ENCODE measurements around the gene C1orf122.

C1orf122 gene

DNA sequence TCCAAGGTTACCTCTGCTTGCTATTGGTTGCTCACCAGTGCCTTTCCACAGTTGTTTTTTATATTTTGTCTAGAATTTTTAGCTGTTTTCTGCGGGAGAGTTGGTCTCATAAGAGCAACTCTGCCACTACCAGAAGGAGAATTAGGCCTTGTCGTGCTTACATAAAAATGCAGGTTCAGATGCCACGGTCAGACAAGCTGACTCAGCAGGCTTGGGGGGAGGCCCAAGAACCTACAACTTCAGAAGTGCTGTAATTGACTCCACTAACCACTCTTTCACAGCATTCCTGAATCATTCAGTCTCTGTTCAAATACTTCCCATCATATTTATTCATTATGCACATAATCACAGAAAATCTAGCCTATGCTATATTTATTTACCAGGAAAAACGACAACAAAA lies 23.5 kb downstream of the C1orf122 start:
- Histone ChIP-seq H3K36me3 (peaks cover 67 to 98% (median 83%) of the 10 kb centered on the region in 3 donors), H3K27me3 (no peaks in the 10 kb centered on the region), H3K4me1 (no peaks in the 10 kb centered on the region), H3K4me3 (no peak overlapping the region), H3K27ac (no peak overlapping the region), H3K9me3 (no peaks in the 10 kb centered on the region)
- intact Hi-C loops (cut with DNase I; ENCODE audit: low total_unique reads): no loop called here
- no peak for TF ChIP-seq CTCF (IDR thresholded peaks at IDR 0.05)
- no peak for DNase-seq

DNA sequence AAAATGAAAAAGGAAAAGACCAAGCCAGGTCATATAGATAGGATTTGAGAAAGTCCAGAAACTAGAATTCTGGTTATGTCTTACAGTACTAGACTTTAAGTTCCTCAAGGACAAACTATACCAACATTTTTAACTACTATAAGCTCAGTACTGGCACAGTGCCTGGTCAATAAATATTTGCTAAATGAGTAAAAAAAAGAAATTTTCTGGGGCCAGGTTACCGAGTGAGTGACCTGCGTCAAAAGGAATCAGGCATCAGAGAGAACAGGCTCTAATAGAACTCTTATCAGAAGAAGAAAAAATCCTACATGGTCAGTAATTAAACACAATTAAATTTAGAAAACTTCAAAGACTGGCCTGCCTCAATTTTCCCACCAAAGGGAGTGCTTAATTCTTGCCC lies 24.2 kb downstream of the C1orf122 start:
- DNase-seq: no peak
- no peaks in the 10 kb centered on the region for H3K27me3 ChIP-seq
- H3K4me3 ChIP-seq: no peak overlapping the region
- H3K9me3 ChIP-seq: no peaks in the 10 kb centered on the region
- no peaks in the 10 kb centered on the region for H3K4me1 ChIP-seq
- no peak overlapping the region for H3K27ac ChIP-seq
- peaks cover 73 to 98% (median 83%) of the 10 kb centered on the region in 3 donors for H3K36me3 ChIP-seq
- no peak for TF ChIP-seq CTCF (IDR thresholded peaks at IDR 0.05)
- intact Hi-C loops (cut with DNase I; ENCODE audit: low total_unique reads): no loop called here

GRCh38 chr1:37836788-37837187 lies 29.2 kb downstream of the C1orf122 start:
- H3K27me3 ChIP-seq: no peaks in the 10 kb centered on the region
- no peaks in the 10 kb centered on the region for H3K9me3 ChIP-seq
- H3K4me3 ChIP-seq: no peak overlapping the region
- DNase-seq: no peak
- intact Hi-C loops (cut with DNase I; ENCODE audit: low total_unique reads): no loop called here
- H3K4me1 ChIP-seq: peaks cover 0 to 4% (median 0%) of the 10 kb centered on the region in 4 donors
- peaks cover 66 to 91% (median 78%) of the 10 kb centered on the region in 3 donors for H3K36me3 ChIP-seq
- no peak for TF ChIP-seq CTCF (IDR thresholded peaks at IDR 0.05)
- no peak overlapping the region for H3K27ac ChIP-seq

DNA sequence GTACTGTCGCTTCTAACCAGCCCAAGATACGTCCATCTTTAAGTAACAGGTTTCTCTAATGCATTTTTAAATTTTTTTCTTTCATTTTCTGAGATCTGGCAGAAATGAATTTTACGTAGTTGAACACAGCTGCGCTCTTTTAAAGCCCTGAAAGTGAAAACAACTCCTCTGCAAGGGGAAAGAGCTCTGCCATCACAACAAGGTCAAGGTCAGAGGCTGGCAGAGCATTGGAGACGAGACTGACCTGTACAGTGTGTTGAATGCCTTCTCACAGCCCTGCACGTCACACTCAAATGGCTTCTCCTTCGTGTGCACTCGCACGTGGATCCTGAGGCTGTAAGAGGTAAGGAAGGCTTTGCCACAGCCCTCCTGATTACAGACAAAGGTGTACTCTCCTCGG lies 32.1 kb downstream of the C1orf122 start:
- Histone ChIP-seq H3K27ac (no peak overlapping the region), H3K36me3 (peaks cover 37 to 62% (median 49%) of the 10 kb centered on the region in 3 donors), H3K4me1 (peaks cover 0 to 4% (median 0%) of the 10 kb centered on the region in 4 donors), H3K4me3 (no peak overlapping the region), H3K27me3 (no peaks in the 10 kb centered on the region), H3K9me3 (no peaks in the 10 kb centered on the region)
- TF ChIP-seq CTCF (IDR thresholded peaks at IDR 0.05): no peak
- intact Hi-C loops (cut with DNase I; ENCODE audit: low total_unique reads): no loop called here
- no peak for DNase-seq

- H3K4me3 ChIP-seq: no peak overlapping the region
- H3K4me1 ChIP-seq: peaks cover 0 to 4% (median 0%) of the 10 kb centered on the region in 4 donors
- H3K27ac ChIP-seq: no peak overlapping the region
- H3K27me3 ChIP-seq: no peaks in the 10 kb centered on the region
- no peaks in the 10 kb centered on the region for H3K9me3 ChIP-seq
- H3K36me3 ChIP-seq: peaks cover 28 to 52% (median 39%) of the 10 kb centered on the region in 3 donors
- no peak for DNase-seq
- TF ChIP-seq CTCF (IDR thresholded peaks at IDR 0.05): no peak
- intact Hi-C loops (cut with DNase I; ENCODE audit: low total_unique reads): no loop called here
Observed at GRCh38 chr1:37840711-37841110, 33.1 kb downstream of the C1orf122 start.

- Histone ChIP-seq H3K4me3 (no peak overlapping the region), H3K27me3 (no peaks in the 10 kb centered on the region), H3K36me3 (peaks cover 19 to 43% (median 30%) of the 10 kb centered on the region in 3 donors), H3K27ac (no peak overlapping the region), H3K9me3 (no peaks in the 10 kb centered on the region), H3K4me1 (peaks cover 0 to 4% (median 0%) of the 10 kb centered on the region in 4 donors)
- no peak for DNase-seq
- no peak for TF ChIP-seq CTCF (IDR thresholded peaks at IDR 0.05)
- intact Hi-C loops (cut with DNase I; ENCODE audit: low total_unique reads): no loop called here
Observed at GRCh38 chr1:37841652-37842051, 34.1 kb downstream of the C1orf122 start.

Measured in tibial artery (tissue), 4 donors.